HG03521 (cell line): ENCODE measurements around the gene GIN1.
"Not testable (repeated sequence)": the region's sequence is repeated elsewhere in the genome, so short reads cannot be mapped to it uniquely, and the experiment has no call there.

Experiments
- ATAC-seq: cut with Tn5 transposase; IDR thresholded peaks from one replicate; pipeline ENCODE4 v1.9.1; 2021; ENCODE audit warnings: mild to moderate bottlenecking, moderate library complexity; ENCODE audit not compliant: unreplicated experiment

GIN1 gene

GRCh38 chr5:103110403-103110802 is 9.5 kb downstream of the GIN1 start:
- no peak for ATAC-seq

GRCh38 chr5:103109277-103109676 is 10.7 kb downstream of the GIN1 start:
- no peak for ATAC-seq

GRCh38 chr5:103108086-103108485 is 11.9 kb downstream of the GIN1 start:
- no peak for ATAC-seq

- no peak for ATAC-seq
Observed at GRCh38 chr5:103102234-103102633, 17.7 kb downstream of the GIN1 start.

GRCh38 chr5:103101079-103101750 is 18.7 kb downstream of the GIN1 start:
- no peak for ATAC-seq

- ATAC-seq = no peak
Observed at GRCh38 chr5:103098993-103099392, 20.9 kb downstream of the GIN1 start.

GRCh38 chr5:103094737-103095136 is 25.2 kb downstream of the GIN1 start:
- no peak for ATAC-seq

- ATAC-seq = no peak
Observed at GRCh38 chr5:103093727-103094126, 26.2 kb downstream of the GIN1 start.

GRCh38 chr5:103092676-103093075 is 27.3 kb downstream of the GIN1 start:
- no peak for ATAC-seq

GRCh38 chr5:103090791-103091190 is 29.1 kb downstream of the GIN1 start:
- ATAC-seq = no peak

- no peak for ATAC-seq
Observed at GRCh38 chr5:103089272-103089671, 30.7 kb downstream of the GIN1 start.

GRCh38 chr5:103086547-103086946 is 33.4 kb downstream of the GIN1 start:
- ATAC-seq = no peak

- no peak for ATAC-seq
Observed at GRCh38 chr5:103079796-103080195, 40.1 kb downstream of the GIN1 start.

GRCh38 chr5:103075442-103075841 is 44.5 kb downstream of the GIN1 start:
- ATAC-seq = no peak

GRCh38 chr5:103073500-103073899 is 46.4 kb downstream of the GIN1 start:
- not testable (repeated sequence) for ATAC-seq

- ATAC-seq = no peak
Observed at GRCh38 chr5:103066326-103066725, 53.6 kb downstream of the GIN1 start.

GRCh38 chr5:103060424-103060954 is 59.4 kb downstream of the GIN1 start:
- no peak for ATAC-seq

GRCh38 chr5:103059525-103059924 is 60.4 kb downstream of the GIN1 start:
- ATAC-seq = no peak

GRCh38 chr5:103057208-103058130 is 62.5 kb downstream of the GIN1 start:
- ATAC-seq = no peak

- ATAC-seq = not testable (repeated sequence)
Observed at GRCh38 chr5:103046706-103047105, 73.2 kb downstream of the GIN1 start.

GRCh38 chr5:103041071-103041676 is 78.8 kb downstream of the GIN1 start:
- no peak for ATAC-seq
